ENCODE data around the gene NEK5.

The NEK5 gene

GRCh38 chr13:52022356-52022755 is 106.5 kb downstream of the NEK5 start:
- H4K20me1 ChIP-seq (ENCODE audit: insufficient read depth, low read length): peaks cover 19% of the 10 kb centered on the region
- no peak for ATAC-seq (ENCODE audit: insufficient read depth, low read depth)
- H2AFZ ChIP-seq (ENCODE audit: low read depth, low read length): no peak overlapping the region
- DNase-seq: no peak
- H3K4me2 ChIP-seq (ENCODE audit: insufficient read depth, low read length): no peak overlapping the region
- H3K27ac ChIP-seq (ENCODE audit: low read length): no peak overlapping the region
- H3K4me3 ChIP-seq (ENCODE audit: low read depth in 1 of 2, low read length in 2 of 2): no peak overlapping the region
- H3K9ac ChIP-seq (ENCODE audit: low read depth, low read length): no peak overlapping the region
- H3K9me3 ChIP-seq (ENCODE audit: insufficient read depth, low read length, severe bottlenecking): no peaks in the 10 kb centered on the region
- H3K27me3 ChIP-seq (ENCODE audit: insufficient read depth, low read length, poor library complexity): no peaks in the 10 kb centered on the region
- H3K4me1 ChIP-seq (ENCODE audit: insufficient read depth, low read length): no peaks in the 10 kb centered on the region
- no peak for TF ChIP-seq CTCF (IDR thresholded peaks at IDR 0.05; ENCODE audit: borderline replicate concordance, extremely low read depth, low read length, poor library complexity, severe bottlenecking)
- no peak for TF ChIP-seq EZH2 (IDR thresholded peaks at IDR 0.05; ENCODE audit: borderline replicate concordance, low read depth, low read length, severe bottlenecking)
- peaks cover 15% of the 10 kb centered on the region for H3K79me2 ChIP-seq (ENCODE audit: insufficient read depth, low read length)
- peaks cover 80% of the 10 kb centered on the region for H3K36me3 ChIP-seq (ENCODE audit: insufficient read depth, low read length)

- no peak overlapping the region for H3K4me3 ChIP-seq (ENCODE audit: low read depth in 1 of 2, low read length in 2 of 2)
- H3K36me3 ChIP-seq (ENCODE audit: insufficient read depth, low read length): peaks cover 62% of the 10 kb centered on the region
- H3K79me2 ChIP-seq (ENCODE audit: insufficient read depth, low read length): peaks cover 29% of the 10 kb centered on the region
- no peak for DNase-seq
- H3K27ac ChIP-seq (ENCODE audit: low read length): no peak overlapping the region
- H3K27me3 ChIP-seq (ENCODE audit: insufficient read depth, low read length, poor library complexity): no peaks in the 10 kb centered on the region
- no peak overlapping the region for H3K4me2 ChIP-seq (ENCODE audit: insufficient read depth, low read length)
- no peak overlapping the region for H3K9ac ChIP-seq (ENCODE audit: low read depth, low read length)
- no peak for ATAC-seq (ENCODE audit: insufficient read depth, low read depth)
- no peaks in the 10 kb centered on the region for H3K9me3 ChIP-seq (ENCODE audit: insufficient read depth, low read length, severe bottlenecking)
- TF ChIP-seq EZH2 (IDR thresholded peaks at IDR 0.05; ENCODE audit: borderline replicate concordance, low read depth, low read length, severe bottlenecking) (no peak), CTCF (IDR thresholded peaks at IDR 0.05; ENCODE audit: borderline replicate concordance, extremely low read depth, low read length, poor library complexity, severe bottlenecking) (no peak)
- H4K20me1 ChIP-seq (ENCODE audit: insufficient read depth, low read length): 0 out of 2 replicates have a peak, but pooled peaks cover 9% of the 10 kb centered on the region
- H2AFZ ChIP-seq (ENCODE audit: low read depth, low read length): no peak overlapping the region
- no peaks in the 10 kb centered on the region for H3K4me1 ChIP-seq (ENCODE audit: insufficient read depth, low read length)
Observed at GRCh38 chr13:52020191-52020590, 108.7 kb downstream of the NEK5 start.

GRCh38 chr13:52016296-52016695 is 112.6 kb downstream of the NEK5 start:
- H3K4me2 ChIP-seq (ENCODE audit: insufficient read depth, low read length): no peak overlapping the region
- H3K27me3 ChIP-seq (ENCODE audit: insufficient read depth, low read length, poor library complexity): peaks cover 7% of the 10 kb centered on the region
- H3K9ac ChIP-seq (ENCODE audit: low read depth, low read length): no peak overlapping the region
- H4K20me1 ChIP-seq (ENCODE audit: insufficient read depth, low read length): 0 out of 2 replicates have a peak, but pooled peaks cover 5% of the 10 kb centered on the region
- H3K36me3 ChIP-seq (ENCODE audit: insufficient read depth, low read length): peaks cover 30% of the 10 kb centered on the region; the same call in 1 of the 2 replicates
- peaks cover 19% of the 10 kb centered on the region for H3K4me1 ChIP-seq (ENCODE audit: insufficient read depth, low read length)
- DNase-seq (no peak), ATAC-seq (ENCODE audit: insufficient read depth, low read depth) (no peak)
- H3K79me2 ChIP-seq (ENCODE audit: insufficient read depth, low read length): peaks cover 58% of the 10 kb centered on the region
- no peak overlapping the region for H3K4me3 ChIP-seq (ENCODE audit: low read depth in 1 of 2, low read length in 2 of 2)
- no peak overlapping the region for H2AFZ ChIP-seq (ENCODE audit: low read depth, low read length)
- no peak for TF ChIP-seq CTCF (IDR thresholded peaks at IDR 0.05; ENCODE audit: borderline replicate concordance, extremely low read depth, low read length, poor library complexity, severe bottlenecking)
- no peak for TF ChIP-seq EZH2 (IDR thresholded peaks at IDR 0.05; ENCODE audit: borderline replicate concordance, low read depth, low read length, severe bottlenecking)
- H3K9me3 ChIP-seq (ENCODE audit: insufficient read depth, low read length, severe bottlenecking): no peaks in the 10 kb centered on the region
- H3K27ac ChIP-seq (ENCODE audit: low read length): no peak overlapping the region

GRCh38 chr13:52012512-52012836 is 116.4 kb downstream of the NEK5 start:
- DNase-seq: no peak
- H3K4me3 ChIP-seq (ENCODE audit: low read depth in 1 of 2, low read length in 2 of 2): peak overlapping the region; percentile 95
- H3K9me3 ChIP-seq (ENCODE audit: insufficient read depth, low read length, severe bottlenecking): no peaks in the 10 kb centered on the region
- peak; percentile 11 for ATAC-seq (ENCODE audit: insufficient read depth, low read depth)
- peaks cover 38% of the 10 kb centered on the region for H3K27me3 ChIP-seq (ENCODE audit: insufficient read depth, low read length, poor library complexity)
- TF ChIP-seq EZH2 (IDR thresholded peaks at IDR 0.05; ENCODE audit: borderline replicate concordance, low read depth, low read length, severe bottlenecking): no peak
- TF ChIP-seq CTCF (IDR thresholded peaks at IDR 0.05; ENCODE audit: borderline replicate concordance, extremely low read depth, low read length, poor library complexity, severe bottlenecking): no peak
- peak overlapping the region; percentile 70 for H3K9ac ChIP-seq (ENCODE audit: low read depth, low read length)
- peak overlapping the region; percentile 77 for H3K27ac ChIP-seq (ENCODE audit: low read length)
- H3K4me1 ChIP-seq (ENCODE audit: insufficient read depth, low read length): peaks cover 26% of the 10 kb centered on the region
- peaks cover 4% of the 10 kb centered on the region; the same call in 1 of the 2 replicates for H3K36me3 ChIP-seq (ENCODE audit: insufficient read depth, low read length)
- peak overlapping the region; percentile 98 for H2AFZ ChIP-seq (ENCODE audit: low read depth, low read length)
- H3K4me2 ChIP-seq (ENCODE audit: insufficient read depth, low read length): peak overlapping the region; percentile 81
- peaks cover 48% of the 10 kb centered on the region for H3K79me2 ChIP-seq (ENCODE audit: insufficient read depth, low read length)
- peaks cover 2% of the 10 kb centered on the region; the same call in 1 of the 2 replicates for H4K20me1 ChIP-seq (ENCODE audit: insufficient read depth, low read length)
